Skeletal muscle cell (primary cell): ENCODE results near the gene RASGRF2.
A peak's percentile ranks its signal among the peaks of the same experiment; 100 is the strongest.

ENCODE experiments used
- DNase-seq: peaks from one replicate; pipeline ENCODE4 v3.0.0-alpha.2; 2010; ENCODE audit warnings: low read depth
- H3K4me3 ChIP-seq: 2 replicates; pipeline ENCODE4 v1.5.1; 2011; ENCODE audit warnings: low read depth, mild to moderate bottlenecking, control low read depth, low read length, moderate library complexity

RASGRF2 gene

DNA sequence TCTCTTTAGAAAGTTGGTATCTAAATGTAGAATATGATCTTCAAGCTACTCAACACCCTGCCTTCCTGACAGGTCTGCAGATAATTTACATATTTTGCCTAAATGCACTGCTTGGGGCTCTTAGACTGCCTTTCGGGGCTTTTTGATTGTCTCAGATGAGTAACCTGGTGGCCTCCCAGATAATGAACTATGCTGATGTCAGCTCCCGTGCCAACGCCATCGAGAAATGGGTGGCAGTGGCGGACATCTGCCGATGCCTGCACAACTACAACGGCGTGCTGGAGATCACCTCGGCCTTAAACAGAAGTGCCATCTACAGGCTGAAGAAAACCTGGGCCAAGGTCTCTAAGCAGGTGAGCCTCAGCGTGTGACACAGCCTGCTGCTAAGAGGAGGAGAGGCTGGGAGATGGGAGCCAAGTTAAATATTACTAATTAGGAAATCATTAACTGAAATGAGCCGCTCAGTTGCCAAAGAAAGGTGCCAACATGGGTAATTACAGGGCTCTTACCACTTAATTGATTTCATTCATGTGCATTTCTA, 252.1 kb downstream of the RASGRF2 start:
- no peak overlapping the region for H3K4me3 ChIP-seq
- no peak for DNase-seq

DNA sequence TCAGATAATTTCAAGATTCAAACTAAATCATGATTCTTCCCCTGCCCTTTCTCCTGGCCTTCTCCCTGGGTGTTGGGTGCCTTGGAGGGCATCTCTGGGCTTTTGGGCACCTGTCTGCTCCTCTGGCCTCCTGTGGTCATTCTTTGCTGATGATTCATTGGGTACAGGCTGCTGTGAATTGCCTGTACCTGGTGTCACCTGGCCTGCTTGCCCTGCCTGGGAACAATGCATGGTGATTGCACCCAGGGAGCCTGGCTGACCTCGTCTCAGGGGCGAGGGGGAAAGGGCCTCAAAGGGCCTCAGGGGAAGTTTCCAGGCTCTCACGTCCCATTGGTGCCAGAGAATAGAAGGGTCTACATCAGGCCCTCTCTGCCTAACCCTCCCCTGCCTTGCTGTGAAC, 252.9 kb downstream of the RASGRF2 start:
- no peak overlapping the region for H3K4me3 ChIP-seq
- DNase-seq: no peak

DNA sequence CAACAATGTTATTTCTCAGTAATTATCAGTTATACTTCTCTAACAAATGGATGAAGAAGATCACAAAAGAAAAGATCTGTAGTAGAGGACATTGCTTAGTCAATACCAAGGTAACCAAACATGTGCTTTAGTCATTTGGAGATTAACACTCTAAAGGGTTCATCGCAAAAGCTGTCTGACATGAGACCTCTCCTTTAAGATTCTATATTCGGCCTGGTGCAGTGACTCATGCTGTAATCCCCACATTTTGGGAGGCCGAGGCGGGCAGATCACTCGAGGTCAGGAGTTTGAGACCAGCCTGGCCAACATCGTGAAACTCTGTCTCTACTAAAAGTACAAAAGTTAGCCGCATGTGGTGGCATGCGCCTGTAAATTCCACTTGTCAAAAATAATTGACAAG, 254.7 kb downstream of the RASGRF2 start:
- DNase-seq: no peak
- no peak overlapping the region for H3K4me3 ChIP-seq

DNA sequence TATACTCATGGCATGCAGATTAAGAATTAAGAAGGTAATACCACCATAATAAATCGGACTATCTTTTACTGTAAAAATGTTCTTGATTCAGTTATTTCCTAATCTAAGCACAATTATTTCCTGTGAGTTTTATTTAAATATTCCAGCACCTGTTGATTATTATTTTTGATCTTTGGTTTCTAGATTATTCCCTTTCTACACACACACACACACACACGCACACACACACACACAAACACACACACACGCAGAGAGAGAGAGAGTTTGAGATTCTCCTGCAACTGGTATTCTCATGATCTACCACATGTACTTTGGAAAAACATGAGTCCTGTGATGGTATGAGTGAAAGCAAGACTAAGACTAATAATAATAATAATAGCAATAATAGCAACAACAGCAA, 256.0 kb downstream of the RASGRF2 start:
- DNase-seq: no peak
- H3K4me3 ChIP-seq: no peak overlapping the region

DNA sequence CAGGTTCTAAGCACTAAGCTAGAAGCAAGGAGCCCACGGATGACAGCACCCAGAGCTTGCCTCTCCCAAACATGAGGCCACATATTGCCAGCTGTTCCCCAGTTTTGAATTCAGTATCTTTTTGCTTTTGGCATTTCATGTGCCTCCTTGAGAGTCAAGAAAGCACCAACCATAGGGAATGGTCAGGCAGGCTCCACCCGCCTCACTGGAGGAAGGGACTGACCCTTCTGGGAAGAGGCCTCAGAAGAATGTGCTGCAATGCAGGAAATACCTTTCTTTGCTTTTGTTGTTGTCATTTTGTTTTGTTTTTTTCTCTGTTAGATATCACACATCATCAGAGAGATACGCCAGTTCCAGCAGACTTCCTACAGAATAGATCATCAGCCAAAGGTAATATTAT, 259.2 kb downstream of the RASGRF2 start:
- H3K4me3 ChIP-seq: no peak overlapping the region
- no peak for DNase-seq

DNA sequence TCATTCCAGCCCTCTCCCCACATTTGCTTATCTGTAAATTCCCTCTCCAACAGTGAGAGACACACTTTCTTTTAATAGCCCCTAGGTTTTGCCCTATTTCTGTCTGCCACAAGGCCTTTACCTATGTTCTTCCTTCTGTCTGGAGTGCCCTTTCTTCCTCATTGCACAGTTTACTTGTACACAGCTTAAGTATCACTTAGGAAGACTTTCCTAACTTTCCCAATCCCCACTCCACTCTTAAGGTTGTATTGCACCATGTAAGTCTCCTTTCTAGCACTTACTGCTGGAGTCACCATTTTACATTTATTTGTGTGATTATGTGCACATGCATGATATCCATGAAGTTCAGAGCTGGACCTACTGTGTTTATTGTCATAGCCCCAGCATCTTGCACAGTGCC, 262.1 kb downstream of the RASGRF2 start:
- H3K4me3 ChIP-seq: no peak overlapping the region
- no peak for DNase-seq

DNA sequence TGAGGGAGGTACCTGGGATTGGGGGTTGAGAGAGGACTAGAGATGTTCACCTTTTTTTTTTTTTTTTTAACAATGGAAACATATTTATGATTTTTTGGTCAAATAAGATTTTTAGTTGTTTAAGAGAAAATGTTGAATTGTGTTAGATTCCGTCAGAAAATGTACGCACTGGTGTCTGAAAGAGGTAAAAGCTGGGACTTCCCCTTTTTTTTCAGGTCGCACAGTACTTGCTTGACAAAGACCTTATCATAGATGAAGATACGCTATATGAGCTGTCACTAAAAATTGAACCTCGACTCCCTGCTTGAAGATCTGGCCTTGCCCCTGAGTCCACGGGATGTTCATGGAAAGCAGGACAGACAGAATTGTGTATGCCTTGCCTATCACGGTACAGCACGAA, 265.3 kb downstream of the RASGRF2 start:
- H3K4me3 ChIP-seq: no peak overlapping the region
- no peak for DNase-seq

DNA sequence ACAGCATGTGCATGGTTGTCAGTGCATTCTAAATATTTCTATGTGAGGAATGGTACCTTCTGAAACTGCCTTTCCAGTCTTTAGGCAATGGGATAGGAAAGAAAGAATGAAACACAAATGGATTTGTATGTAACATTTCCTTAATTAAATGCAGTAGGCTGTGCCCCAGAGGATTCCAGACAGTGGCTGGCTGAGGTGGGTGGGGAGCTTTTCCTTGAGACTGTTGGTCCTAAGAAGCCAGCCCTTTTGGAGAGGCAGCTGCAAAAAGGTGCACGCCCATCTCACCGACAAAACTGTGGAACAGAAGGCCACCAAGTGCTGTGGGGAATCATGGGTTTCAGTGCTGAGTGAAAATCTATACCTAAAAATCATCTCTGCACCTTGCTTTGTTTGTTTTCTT, 266.1 kb downstream of the RASGRF2 start:
- DNase-seq: no peak
- no peak overlapping the region for H3K4me3 ChIP-seq

DNA sequence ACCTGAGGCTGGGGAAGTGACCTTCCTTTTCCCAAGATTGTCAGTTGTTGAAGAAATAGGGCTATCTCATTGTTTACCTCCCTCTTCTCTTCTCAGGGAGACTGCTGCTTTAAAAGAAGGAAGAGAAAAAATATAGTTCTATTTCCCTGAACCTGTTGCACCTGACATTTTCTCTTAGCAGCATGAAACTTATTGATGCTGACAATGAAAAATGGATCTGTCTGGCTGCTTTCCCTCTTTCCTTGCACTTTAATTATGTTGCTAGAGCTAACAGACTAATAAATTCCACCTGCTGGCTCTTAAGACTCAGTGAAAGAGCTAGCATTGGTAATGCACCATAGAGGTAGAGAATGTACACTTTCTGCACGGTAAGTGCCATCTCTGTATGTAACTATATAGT, 266.8 kb downstream of the RASGRF2 start:
- no peak overlapping the region for H3K4me3 ChIP-seq
- no peak for DNase-seq

DNA sequence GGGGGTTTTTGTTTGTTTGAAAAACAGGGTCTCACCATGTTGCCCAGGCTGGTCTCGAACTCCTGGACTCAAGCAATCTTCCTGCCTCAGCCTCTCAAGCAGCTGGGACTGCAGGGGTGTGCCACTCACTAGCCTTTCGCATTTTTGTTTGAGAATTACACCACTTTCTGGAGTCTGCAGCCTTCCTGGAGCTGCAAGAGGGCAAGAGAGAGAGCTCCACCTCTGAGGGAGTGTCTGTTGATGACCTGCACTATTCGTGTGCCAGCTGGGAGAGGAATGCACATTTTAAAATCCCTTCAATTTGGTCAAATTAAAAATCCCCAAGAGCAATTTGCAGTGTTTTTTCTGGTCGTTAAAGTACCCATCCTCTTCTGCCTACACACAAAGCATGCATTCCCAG, 267.9 kb downstream of the RASGRF2 start:
- no peak overlapping the region for H3K4me3 ChIP-seq
- DNase-seq: no peak

DNA sequence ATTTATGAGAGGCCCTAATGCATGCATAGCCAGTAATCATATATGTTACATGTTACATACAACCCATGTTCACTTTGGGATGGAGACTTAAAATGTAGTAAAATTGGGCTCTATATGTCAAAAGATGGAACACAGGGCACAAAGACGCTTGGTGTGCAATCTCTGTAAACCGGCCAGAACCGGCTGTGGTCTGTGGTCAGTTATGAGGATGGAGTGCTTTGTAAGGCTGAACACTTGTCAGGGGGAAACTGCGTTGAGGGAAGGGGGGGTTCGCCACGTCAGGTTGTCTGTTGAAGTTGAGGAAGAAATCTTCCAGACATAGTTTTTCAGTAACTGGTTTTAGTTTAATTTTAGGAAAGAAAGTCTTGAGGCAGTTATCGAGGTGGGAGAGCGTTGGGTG, 270.3 kb downstream of the RASGRF2 start:
- H3K4me3 ChIP-seq: no peak overlapping the region
- DNase-seq: no peak

DNA sequence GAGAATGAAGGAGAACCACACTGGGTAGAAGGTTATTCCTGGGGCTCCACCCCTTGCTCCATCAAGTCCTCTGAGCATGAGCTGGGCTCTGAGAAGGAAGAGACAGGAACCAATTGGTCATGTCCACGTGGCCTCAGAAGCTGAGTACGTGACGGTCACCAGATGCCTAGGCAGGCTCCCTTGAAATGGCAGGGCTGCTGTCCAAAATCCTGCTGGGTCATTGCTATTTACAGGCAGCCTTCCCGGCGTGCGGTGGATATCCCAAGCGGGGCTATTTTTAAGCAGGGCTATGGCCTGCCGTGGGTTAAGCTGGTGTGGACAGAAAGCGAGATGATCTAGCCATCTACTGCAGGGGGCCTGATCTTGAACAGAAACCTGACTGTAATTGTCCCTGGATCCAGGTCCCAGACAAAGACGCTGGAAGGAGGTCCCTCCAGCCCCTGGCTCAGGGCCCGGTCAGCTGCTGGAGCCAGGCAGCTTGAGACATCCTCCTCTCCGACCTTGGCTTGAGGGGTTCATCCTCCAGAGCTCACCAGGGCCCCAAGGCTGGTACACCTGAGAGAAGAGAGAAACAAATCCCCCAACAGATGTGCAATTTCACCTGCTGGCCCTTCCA, 272.4 kb downstream of the RASGRF2 start:
- no peak overlapping the region for H3K4me3 ChIP-seq
- DNase-seq: no peak

DNA sequence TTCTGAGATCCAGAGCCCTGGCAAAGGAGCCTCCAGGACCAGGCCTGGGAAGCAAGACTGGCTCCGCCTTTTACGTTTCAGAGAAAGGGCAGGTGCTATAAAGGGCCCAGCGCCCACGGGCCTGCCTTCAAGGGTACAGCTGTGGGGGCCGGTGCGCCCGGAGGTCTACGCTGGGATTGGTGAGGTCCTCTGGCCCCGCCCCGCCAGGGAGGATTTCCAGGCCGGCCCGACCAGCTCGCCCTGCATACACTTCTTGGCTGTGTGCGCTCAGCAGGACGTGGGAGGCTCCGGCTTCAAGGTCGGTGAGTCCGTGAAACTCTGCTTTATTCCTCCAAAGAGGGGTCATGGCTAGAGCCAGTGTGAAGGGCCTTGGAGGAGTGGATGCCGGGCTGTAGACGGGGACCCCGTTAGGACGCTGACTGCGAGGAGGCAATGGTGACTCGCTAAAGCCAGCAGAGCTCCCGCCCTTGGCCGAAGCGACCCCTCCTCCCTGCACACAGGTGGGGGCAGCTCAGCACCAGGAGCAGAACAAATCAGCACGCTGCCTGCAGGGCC, 273.0 kb downstream of the RASGRF2 start, which contains the start of gene CKMT2:
Gene CKMT2 (plus strand): TSS at position 243 of the 555 bp plus-strand sequence. CDS start 17,811 bp downstream, outside the sequence.
- peak within 1 kb of the TSS; percentile 20 for H3K4me3 ChIP-seq
- DNase-seq: no peak

DNA sequence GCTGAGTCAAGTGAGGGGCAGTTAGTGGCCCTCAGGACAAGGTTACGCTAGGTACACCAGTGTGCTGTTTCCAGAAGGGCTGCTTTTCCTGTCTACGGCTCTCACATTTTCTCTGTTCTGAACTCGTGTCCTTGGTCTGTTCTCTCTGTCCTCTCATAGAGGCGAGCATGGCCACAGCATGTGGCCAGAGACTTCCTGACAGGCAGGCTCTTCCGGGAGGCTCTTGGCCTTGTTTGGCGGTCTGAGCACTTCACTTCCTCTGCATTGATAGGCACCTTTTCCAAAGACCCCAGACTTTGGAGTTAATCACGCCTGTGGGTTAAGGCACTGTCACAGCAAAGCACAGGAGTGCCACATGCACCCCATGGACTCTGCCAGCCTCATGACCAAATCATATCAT, 274.1 kb downstream of the RASGRF2 start:
- no peak for DNase-seq
- no peak overlapping the region for H3K4me3 ChIP-seq

DNA sequence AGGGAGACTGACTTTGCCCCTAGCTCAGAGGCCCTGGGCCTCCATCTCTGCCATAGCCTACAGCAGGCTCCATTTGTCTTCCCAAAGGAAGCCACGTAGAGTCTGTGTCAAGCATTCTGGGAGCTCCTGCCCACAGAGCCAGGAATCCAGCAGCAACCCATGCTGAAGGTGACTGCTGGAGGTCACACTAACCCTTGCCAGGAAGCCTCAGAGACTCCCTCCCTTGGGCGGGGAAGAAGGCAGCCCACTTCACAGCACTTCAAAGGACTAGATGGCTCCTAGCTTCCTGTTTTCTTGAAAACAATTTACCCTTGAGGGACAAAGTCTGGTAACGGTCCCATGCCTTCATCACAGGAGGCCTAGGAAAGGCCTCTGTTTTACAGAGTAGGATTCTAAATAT, 274.6 kb downstream of the RASGRF2 start:
- H3K4me3 ChIP-seq: no peak overlapping the region
- no peak for DNase-seq

DNA sequence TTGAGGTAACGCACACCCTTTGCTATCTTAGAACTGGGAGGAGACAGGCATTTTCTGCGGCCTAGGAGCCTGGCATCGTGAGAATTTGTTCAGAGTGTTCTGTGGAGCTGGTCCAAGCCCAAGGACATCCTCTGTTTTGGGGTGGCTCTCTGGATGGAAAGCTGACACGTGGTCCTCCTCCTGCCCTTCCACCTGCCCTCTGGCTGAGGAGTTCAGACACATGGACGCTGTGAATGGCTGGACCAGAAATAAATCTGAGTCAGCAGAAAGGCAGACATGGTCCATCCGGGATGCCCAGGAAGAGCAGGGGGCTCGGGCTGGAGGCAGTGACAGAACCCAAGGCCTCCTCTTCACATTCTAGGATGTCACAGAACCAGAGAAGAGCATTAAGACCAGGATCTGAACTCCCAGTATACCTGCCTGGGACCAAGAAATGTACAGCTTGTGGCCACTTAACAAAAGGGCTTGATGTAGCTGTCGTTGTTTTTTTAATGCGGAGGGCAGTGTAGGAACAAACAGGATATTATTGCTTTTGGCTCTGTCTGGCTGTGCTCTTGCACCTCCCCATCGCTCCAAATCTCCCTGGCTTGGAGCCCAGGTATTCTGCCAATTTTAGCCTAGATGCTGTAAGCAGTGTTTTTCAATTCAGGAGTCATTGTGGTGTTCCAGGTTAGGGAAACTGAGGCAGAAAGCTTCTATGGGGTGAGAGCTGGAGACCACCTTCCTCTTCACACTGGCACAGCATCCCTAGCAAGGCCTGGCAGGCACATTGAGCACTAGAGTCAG, 275.3 kb downstream of the RASGRF2 start:
- DNase-seq: no peak
- H3K4me3 ChIP-seq: no peak overlapping the region

DNA sequence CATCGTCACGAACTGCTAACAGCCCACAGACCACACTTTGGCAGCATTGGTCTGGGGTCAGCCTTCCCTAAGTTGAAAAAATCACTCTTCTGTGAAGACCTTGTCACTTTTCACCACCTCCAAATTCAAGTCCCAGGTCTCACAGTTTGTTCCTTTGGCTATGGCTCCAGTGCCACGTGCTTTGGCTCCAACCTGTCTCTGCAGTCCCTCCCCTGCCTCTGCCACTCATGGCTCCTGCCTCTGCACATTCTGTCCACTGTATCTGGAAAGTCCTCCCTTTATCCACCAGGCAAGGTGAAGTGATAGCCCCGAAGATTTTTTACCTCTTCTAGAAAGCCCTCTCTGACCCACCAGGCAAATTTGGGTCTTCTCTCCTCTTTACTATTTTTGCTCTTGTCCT, 278.3 kb downstream of the RASGRF2 start:
- no peak overlapping the region for H3K4me3 ChIP-seq
- DNase-seq: no peak

DNA sequence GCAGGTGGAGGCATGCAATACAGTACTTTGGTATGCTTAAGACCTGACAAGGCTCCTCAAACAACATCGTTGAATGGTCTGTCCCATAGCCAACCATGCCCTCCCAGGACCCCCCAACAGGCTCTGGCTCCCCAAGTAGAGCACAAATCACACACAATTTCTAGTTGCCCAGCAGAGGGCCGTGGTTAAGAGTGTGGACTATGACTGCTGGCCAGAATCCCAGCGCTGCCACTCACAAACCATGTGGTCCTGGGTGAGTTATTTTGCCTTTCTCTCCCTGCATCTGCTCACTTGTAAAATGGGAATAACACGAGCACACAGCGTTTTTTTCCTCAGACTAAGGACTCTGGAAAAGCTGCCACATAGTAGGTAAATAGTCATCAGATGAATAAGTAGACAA, 279.4 kb downstream of the RASGRF2 start:
- H3K4me3 ChIP-seq: no peak overlapping the region
- no peak for DNase-seq

DNA sequence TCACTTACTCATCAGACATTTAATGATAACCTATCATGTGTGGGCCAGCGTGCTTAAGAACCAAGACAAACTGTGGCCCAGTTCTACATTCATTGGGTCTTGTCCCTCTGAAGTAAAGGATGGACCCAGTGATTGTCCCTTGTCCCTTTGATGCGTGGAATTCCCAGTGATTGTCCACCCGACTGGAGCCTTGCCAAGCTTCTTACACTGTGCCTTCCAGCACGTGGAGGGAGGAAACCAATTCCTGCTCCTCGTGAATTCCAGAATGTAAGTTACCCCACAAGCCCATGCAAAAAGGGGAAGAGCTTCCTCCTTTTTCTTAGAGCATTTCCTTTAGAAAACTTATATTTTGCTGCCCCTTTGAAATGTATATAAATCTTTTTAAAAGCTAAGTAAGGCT, 280.8 kb downstream of the RASGRF2 start:
- no peak overlapping the region for H3K4me3 ChIP-seq
- DNase-seq: no peak

DNA sequence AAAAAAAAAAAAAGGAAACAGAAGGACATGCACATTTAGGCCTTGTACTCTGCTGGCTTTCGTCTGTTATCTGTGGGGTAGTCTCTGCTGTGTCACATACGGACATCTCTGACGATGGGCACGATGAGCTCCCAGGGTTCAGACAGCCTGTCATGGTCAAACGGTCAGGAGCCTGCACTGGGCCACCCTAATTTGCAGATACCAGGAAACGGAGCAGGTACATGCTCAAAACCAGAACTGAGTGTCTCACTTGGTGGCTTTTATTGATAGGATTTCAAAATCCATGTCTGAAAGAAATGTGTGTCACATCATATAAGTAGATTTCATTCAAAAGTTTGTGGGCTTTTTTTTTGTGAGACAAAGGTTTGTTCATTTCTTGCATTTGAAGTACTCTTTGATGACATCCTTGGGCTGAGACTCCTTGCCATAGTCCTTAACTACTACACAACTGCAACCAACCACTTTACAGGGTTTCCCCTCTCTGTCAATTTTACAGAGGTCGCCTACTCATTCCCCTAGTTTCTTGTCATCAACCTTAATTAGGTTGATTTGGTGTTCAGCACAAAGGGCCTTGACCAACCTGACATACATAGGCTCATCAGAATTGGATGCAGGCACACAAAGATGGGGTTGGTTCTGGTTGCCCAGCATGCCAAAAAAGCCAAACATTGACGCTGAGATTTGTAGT, 281.9 kb downstream of the RASGRF2 start:
- no peak for DNase-seq
- H3K4me3 ChIP-seq: no peak overlapping the region
